GM19023 (cell line): ENCODE results near the gene CFAP221.

ENCODE experiments used
- ATAC-seq: cut with Tn5 transposase; IDR thresholded peaks from one replicate; pipeline ENCODE4 v1.9.1; 2021; ENCODE audit warnings: mild to moderate bottlenecking, moderate library complexity; ENCODE audit not compliant: unreplicated experiment

CFAP221 gene

GRCh38 chr2:119674711-119675500, 130.7 kb downstream of the CFAP221 start:
- no peak for ATAC-seq

- no peak for ATAC-seq
Measured at GRCh38 chr2:119678021-119678656, 133.9 kb downstream of the CFAP221 start.

DNA sequence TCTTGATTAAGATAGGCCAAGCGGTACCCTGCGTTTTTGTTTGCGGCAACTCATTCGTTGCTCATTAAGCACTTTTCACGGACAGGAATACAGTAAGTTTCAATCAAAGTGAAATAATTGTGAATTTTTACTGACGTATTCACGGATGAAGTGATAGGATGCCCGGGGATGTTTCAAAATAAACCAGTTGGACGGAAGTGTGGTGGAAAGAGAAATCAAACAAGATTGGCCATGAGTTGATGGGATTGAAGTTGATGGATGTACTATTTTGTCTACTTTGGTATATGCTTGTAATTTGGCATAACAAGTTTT, 135.2 kb downstream of the CFAP221 start:
- ATAC-seq, result no peak

DNA sequence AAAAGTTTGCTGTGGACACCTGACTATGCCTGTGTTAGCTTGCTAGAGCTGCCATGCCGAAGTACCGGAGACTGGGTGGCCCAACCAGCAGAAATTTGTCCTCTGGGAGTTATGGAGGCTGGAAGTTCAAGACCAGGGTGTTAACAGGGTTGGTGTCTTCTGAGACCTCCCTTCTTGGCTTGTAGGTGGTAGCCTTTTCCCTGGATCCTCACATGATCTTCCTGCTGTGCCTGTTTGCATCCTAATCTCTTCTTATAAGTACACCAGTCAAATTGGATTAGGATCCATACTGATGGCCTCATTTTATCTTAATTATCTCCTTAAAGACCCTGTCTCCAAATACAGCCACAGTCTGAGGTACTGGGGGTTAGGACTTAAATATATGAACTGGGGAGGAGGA, 135.6 kb downstream of the CFAP221 start:
- no peak for ATAC-seq

DNA sequence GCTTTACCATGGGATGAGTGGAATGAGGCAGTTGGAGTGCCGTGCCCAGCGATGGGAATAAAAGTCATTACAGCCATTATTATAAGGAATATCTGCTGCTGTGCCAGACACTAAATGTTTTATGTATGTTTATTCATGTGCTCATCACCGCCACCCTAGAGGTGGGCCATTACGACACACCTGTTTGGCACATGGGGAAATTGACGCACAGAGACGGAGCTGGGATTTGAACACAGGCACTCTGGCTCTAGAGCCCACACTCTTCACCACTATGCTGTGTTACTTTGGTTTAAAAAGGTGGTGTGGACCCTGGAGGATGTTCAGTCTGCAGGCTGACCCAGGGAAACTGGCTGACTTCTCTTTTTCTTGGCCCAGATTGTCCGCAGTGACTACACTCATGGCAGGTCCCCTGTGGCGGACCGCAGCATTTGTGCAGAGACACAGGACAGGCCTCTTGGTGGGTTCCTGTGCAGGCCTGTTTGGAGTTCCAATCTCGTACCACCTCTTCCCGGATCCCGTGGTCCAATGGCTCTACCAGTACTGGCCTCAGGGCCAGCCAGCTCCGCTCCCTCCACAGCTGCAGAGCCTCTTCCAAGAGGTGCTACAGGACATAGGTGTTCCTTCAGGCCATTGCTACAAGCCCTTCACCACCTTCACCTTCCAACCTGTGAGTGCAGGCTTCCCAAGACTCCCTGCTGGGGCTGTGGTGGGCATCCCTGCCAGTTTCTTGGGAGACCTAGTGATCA, 136.4 kb downstream of the CFAP221 start:
- no peak for ATAC-seq

GRCh38 chr2:119681203-119681867, 137.1 kb downstream of the CFAP221 start:
- ATAC-seq, result no peak

GRCh38 chr2:119681868-119682220, 137.6 kb downstream of the CFAP221 start:
- no peak for ATAC-seq

DNA sequence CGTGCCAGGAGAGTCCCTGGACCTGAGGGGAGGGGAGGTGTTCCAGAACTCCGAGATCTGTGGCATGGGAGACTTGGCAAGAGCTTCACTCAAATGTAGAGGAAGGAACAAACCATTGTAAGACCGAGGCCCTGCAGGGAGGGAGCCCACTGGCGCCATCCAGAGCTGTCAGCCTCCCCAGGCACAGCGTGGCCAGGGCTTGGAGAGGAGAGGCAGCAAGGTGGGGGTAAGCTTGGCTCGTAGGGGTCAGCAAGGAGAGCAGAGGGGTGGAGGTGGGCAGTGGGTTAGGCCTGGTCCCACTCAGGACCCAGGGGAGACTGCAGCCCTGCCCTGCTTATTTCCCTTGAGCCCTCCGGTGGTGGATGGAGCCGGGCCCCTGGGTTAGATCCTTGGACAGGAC, 138.3 kb downstream of the CFAP221 start:
- no peak for ATAC-seq

DNA sequence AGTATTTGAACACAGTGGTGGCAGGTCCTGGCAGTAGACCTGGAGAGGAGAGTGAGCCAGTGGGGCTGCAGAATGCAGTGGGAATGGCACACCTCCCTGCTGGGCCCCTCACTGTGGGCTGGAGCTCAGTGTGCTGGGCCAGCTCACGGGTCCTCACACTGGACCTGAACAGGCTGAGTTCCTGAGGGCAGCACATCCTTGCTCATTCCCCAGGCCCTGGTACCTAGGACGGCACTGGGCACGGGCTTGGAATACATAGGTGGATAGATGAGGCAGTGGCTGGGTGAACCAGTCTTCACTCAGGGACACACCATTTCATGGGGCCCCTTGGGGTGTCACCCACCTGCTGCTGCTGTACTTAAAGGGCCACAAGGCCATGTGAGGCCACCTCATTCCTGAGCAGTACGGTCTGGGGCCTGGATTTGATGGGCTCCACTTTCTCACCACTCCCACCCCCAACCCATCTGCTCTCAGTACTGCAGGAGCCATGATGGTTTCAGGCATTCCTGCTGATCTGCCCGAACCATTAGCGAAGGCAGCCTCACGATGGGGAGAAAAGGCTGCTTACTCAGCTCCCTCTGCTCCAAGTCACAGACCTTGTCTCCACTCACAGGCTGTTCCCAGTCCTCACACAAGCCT, 138.9 kb downstream of the CFAP221 start:
- ATAC-seq, result no peak

DNA sequence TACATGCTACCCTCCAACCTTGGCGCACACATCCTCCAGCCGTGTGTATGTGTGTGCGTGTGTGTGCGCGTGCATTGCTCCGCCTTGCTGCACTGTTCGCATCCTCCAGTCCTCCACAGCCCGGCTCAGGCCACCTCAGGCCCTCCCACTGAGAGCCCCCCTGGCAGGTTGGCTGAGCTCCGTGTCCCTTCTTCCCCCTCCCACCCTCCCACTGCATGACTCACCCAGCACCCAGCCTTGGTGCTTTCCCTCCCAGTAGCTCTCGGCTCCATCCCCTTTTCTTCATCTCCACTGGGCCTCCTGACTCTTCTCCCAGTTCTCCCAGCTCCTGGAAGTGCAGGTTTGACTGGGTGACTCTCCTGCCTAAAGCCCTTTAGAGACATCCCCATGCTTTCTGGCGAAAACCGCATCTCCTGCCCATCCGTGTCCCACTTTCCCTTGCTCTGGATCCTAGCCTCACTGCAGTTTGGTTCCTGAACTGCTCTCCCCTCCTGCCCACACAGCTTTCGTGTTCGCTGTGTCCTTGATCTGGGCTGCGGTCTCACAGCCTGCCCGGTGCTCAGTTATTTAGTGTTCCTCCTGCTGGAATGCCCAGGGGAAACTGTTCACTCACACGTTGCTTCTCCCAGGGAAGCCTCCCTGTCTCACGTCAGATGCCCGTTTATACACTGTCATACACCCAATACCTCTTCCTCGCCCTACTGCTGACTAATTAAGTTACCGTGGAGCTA, 139.6 kb downstream of the CFAP221 start:
- no peak for ATAC-seq

- ATAC-seq, result no peak
Measured at GRCh38 chr2:119684518-119684917, 140.3 kb downstream of the CFAP221 start.

DNA sequence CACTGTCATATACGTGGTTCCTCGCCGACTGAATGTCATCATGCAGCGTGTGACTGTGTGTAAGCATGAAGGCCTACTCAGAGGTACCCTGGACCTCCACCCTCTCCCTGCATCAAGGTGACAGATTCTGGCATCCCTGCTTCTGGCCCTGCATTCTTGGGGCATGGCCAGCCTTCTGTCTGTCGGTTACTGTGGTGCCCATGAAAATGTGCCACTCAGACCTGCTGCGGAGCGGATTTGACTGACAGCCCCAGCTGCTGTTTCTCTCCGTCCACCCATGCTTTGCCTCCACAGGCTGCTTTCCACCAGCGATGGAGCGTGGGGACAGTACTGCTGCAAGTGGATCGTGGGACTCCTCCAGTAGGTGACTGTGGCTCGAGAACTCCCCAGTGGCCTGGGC, 144.4 kb downstream of the CFAP221 start:
- no peak for ATAC-seq

GRCh38 chr2:119689218-119689617, 145.0 kb downstream of the CFAP221 start:
- no peak for ATAC-seq

- ATAC-seq, result no peak
Measured at GRCh38 chr2:119691189-119691588, 146.9 kb downstream of the CFAP221 start.

GRCh38 chr2:119691651-119692245, 147.5 kb downstream of the CFAP221 start:
- ATAC-seq, result no peak

DNA sequence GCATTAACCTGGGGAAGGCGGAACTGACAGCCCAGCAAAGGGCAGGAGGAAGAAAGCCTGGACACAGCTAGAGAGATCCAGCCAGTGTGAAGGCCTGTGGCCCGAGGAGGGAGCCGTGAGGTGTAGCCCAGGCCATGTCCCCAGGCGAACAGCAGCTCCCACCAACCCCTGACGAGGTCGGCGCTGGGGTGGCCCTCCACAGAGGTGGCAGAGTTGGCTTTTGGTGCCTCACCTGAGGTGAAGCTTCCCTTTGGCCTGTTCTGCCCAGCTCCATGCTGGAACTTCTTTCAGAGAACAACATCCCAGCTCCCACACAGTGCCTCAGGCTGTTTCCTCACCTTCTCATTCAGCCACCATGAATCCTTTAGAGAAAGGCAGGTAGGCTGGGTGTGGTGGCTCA, 148.1 kb downstream of the CFAP221 start:
- ATAC-seq, result no peak

GRCh38 chr2:119692954-119693353, 148.7 kb downstream of the CFAP221 start:
- no peak for ATAC-seq

DNA sequence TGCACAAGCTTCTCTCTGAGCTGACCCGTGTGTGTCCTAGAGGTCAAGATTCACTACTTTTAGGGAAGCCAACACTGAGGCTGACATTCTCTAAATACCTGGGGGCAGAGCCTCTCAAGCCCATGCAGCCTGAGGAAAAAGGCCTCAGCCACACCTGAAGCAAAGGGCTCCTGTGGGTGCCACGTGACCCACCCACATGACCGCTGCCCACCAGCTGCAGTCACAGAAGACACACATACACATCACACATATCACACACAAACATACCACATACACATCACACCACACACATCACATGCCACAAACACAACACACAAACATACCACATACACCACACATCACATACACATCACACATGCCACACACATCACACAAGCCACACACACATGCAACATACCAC, 149.3 kb downstream of the CFAP221 start:
- no peak for ATAC-seq

DNA sequence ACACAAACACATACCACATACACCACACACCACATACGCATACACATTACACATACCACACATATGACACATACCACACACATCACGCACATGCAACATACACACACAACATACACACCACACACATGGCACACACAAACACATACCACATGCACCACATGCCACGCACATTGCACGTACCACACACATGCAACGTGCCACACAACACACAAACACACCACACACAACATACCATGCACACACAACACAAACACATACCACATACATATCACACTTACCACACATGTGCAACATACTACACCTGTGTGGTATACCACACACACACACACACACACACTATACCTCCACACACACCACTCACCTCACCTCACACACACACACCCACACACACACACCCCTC, 149.7 kb downstream of the CFAP221 start:
- no peak for ATAC-seq

GRCh38 chr2:119694470-119694844, 150.2 kb downstream of the CFAP221 start:
- ATAC-seq, result no peak
